ENCODE data around the gene ZNF132. TPM values are rescaled to one million over a fixed set of nuclear protein-coding genes. Genes with fewer than 3 reads are reported as not detected.

The ZNF132 gene
- total and polyA plus RNA-seq, 9 of the 15 experiments (the other 6 are each of a cell fraction or from before 2014, with no cell fraction given): 0.03 to 0.42 (median 0.10) TPM; not detected in 5

GRCh38 chr19:58399903-58400302 is 40.0 kb downstream of the ZNF132 start:
- intact Hi-C loops (cut with micrococcal nuclease): loop anchor here (2.0 to 10.0 kb wide), 2 partner anchors 175 to 217 kb away; partner anchors contain the start of genes ZNF274 and ZNF544
- POLR2A ChIA-PET: interaction anchor here (1.0 to 1.6 kb wide), 3 partner anchors 8 to 12 kb away, joined by 5 to 8 read pairs (median 6); partner anchors contain the start of gene ZNF584

GRCh38 chr19:58398545-58398944 is 41.4 kb downstream of the ZNF132 start:
- Histone ChIP-seq H3K4me1 (replicated peaks in 1 of 2; ENCODE audit: control insufficient read depth in 2 of 2, insufficient read depth in 2 of 2, low read length in 2 of 2) (peaks cover 24 to 73% of the 10 kb centered on the region in 2 experiments), H3K9me1 (ENCODE audit: control insufficient read depth, insufficient read depth, low read length) (no peaks in the 10 kb centered on the region), H4K20me1 (replicated peaks; ENCODE audit: control insufficient read depth, insufficient read depth, low read length) (peaks cover 9% of the 10 kb centered on the region; the same call in 1 of the 2 replicates), H2AFZ (ENCODE audit: low read depth, low read length) (no peak overlapping the region), H3K27ac (ENCODE audit: extremely low read depth, low read depth, low read length) (no peak overlapping the region), H3K36me3 (ENCODE audit: control insufficient read depth, insufficient read depth, low read length) (peaks cover 22% of the 10 kb centered on the region), H3K9ac (ENCODE audit: insufficient read depth in 1 of 2, low read depth in 2 of 2, low read length in 2 of 2) (peak overlapping the region in 1 of 2 experiments; percentile 82; a peak in 2 of 4 replicates), H3K27me3 (ENCODE audit: control insufficient read depth in 2 of 2, insufficient read depth in 2 of 2, low read length in 2 of 2) (no peaks in the 10 kb centered on the region), H3K79me2 (ENCODE audit: control insufficient read depth, insufficient read depth, low read length) (peaks cover 24% of the 10 kb centered on the region), H3K9me3 (replicated peaks; ENCODE audit: control insufficient read depth, insufficient read depth, low read depth, low read length) (no peaks in the 10 kb centered on the region), H3K4me2 (ENCODE audit: insufficient read depth, low read length) (no peak overlapping the region), H3K4me3 (no peak overlapping the region)
- intact Hi-C loops (cut with micrococcal nuclease) (no loop called here), in situ Hi-C loops (cut with MboI) (no loop called here)
- FAIRE-seq (no peak), DNase-seq (ENCODE audit: extremely low read depth in 1 of 4, low spot score in 3 of 4) (peak in 1 of 4 experiments; percentile 2), ATAC-seq (no peak)
- BruUV-seq (replicated peaks): no TSS peak
- TF ChIP-seq KLF13 (tag; IDR thresholded peaks at IDR 0.05; ENCODE audit: borderline replicate concordance, low read depth): no peak
- no peak for TF ChIP-seq ETV6 (IDR thresholded peaks at IDR 0.05; ENCODE audit: borderline replicate concordance in 1 of 2, low read depth in 2 of 2, low read length in 1 of 2)
- no peak for TF ChIP-seq ETV6 (CRISPR knock-in tag; IDR thresholded peaks at IDR 0.05; ENCODE audit: borderline replicate concordance)
- no peak for TF ChIP-seq TAF7 (tag; IDR thresholded peaks at IDR 0.05)
- no peak for TF ChIP-seq RERE (CRISPR knock-in tag; IDR thresholded peaks at IDR 0.05; ENCODE audit: borderline replicate concordance)
- CTCF ChIA-PET (ENCODE audit: low intra/inter-chr PET ratio): no interaction called here
- WGBS (ENCODE audit: insufficient coverage, low coverage, missing lambda C conversion rate): 87% methylated on average over 6 of the region's 6 CpGs
- POLR2A ChIA-PET: interaction anchor here (0.6 to 1.8 kb wide), 3 partner anchors 11 to 215 kb away, joined by 3 to 8 read pairs (median 3); no protein-coding TSS in a partner anchor

More at GRCh38 chr19:58399903-58400302, 40.0 kb downstream of the ZNF132 start:
- H3K4me3 ChIP-seq: no peak overlapping the region
- peaks cover 24% of the 10 kb centered on the region for H3K79me2 ChIP-seq (ENCODE audit: control insufficient read depth, insufficient read depth, low read length)
- peaks cover 8% of the 10 kb centered on the region for H3K36me3 ChIP-seq (ENCODE audit: control insufficient read depth, insufficient read depth, low read length)
- no peaks in the 10 kb centered on the region for H3K27me3 ChIP-seq (ENCODE audit: control insufficient read depth in 2 of 2, insufficient read depth in 2 of 2, low read length in 2 of 2)
- WGBS (ENCODE audit: insufficient coverage, low coverage, missing lambda C conversion rate): no CpG with 5 or more reads among the region's 3 CpGs
- CTCF ChIA-PET (ENCODE audit: low intra/inter-chr PET ratio): no interaction called here
- no peak overlapping the region for H3K27ac ChIP-seq (ENCODE audit: extremely low read depth, low read depth, low read length)
- H3K9me1 ChIP-seq (ENCODE audit: control insufficient read depth, insufficient read depth, low read length): no peaks in the 10 kb centered on the region
- H3K4me1 ChIP-seq (replicated peaks in 1 of 2; ENCODE audit: control insufficient read depth in 2 of 2, insufficient read depth in 2 of 2, low read length in 2 of 2): peaks cover 26 to 68% of the 10 kb centered on the region in 2 experiments
- H3K9me3 ChIP-seq (replicated peaks; ENCODE audit: control insufficient read depth, insufficient read depth, low read depth, low read length): no peaks in the 10 kb centered on the region
- H2AFZ ChIP-seq (ENCODE audit: low read depth, low read length): no peak overlapping the region
- no peaks in the 10 kb centered on the region for H4K20me1 ChIP-seq (replicated peaks; ENCODE audit: control insufficient read depth, insufficient read depth, low read length)
- ATAC-seq (no peak), DNase-seq (ENCODE audit: extremely low read depth in 1 of 4, low spot score in 3 of 4) (no peak), FAIRE-seq (no peak)
- peak overlapping the region in 1 of 2 experiments; percentile 86; a peak in 2 of 4 replicates for H3K9ac ChIP-seq (ENCODE audit: insufficient read depth in 1 of 2, low read depth in 2 of 2, low read length in 2 of 2)
- H3K4me2 ChIP-seq (ENCODE audit: insufficient read depth, low read length): peak overlapping the region; percentile 85; the same call in 1 of the 2 replicates
- BruUV-seq (replicated peaks): no TSS peak
- TF ChIP-seq ZFP36 (IDR thresholded peaks at IDR 0.05; ENCODE audit: low read depth, low read length, partially characterized antibody) (peak; percentile 80), ZNF445 (CRISPR knock-in tag; IDR thresholded peaks at IDR 0.05; ENCODE audit: low read depth) (no peak)
- in situ Hi-C loops (cut with MboI): no loop called here

All from K562 (cell line).